Measurements from ENCODE around the gene GRK5. TPM values are rescaled to one million over a fixed set of nuclear protein-coding genes. Genes with fewer than 3 reads are reported as not detected.

GRK5 gene
- total RNA-seq, 1 donor from 2014 or later, result 77.6 TPM

- peak overlapping the region; percentile 69 for H3K27ac Mint-ChIP-seq (ENCODE audit: unreplicated experiment)
Observed at GRCh38 chr10:119243488-119243887, 36.1 kb downstream of the GRK5 start.

GRCh38 chr10:119243967-119244366 lies 36.6 kb downstream of the GRK5 start:
- Mint-ChIP-seq H3K4me3 (ENCODE audit: unreplicated experiment) (no peak overlapping the region), H3K9me3 (ENCODE audit: unreplicated experiment) (peaks cover 8% of the 10 kb centered on the region), H3K36me3 (ENCODE audit: unreplicated experiment) (no peaks in the 10 kb centered on the region), H3K27me3 (ENCODE audit: unreplicated experiment) (peaks cover 5% of the 10 kb centered on the region), H3K4me1 (ENCODE audit: low read depth, unreplicated experiment) (peaks cover 48% of the 10 kb centered on the region), H3K27ac (ENCODE audit: unreplicated experiment) (peak overlapping the region; percentile 69)
- DNase-seq, result no peak
- TF ChIP-seq, protein P1, sequence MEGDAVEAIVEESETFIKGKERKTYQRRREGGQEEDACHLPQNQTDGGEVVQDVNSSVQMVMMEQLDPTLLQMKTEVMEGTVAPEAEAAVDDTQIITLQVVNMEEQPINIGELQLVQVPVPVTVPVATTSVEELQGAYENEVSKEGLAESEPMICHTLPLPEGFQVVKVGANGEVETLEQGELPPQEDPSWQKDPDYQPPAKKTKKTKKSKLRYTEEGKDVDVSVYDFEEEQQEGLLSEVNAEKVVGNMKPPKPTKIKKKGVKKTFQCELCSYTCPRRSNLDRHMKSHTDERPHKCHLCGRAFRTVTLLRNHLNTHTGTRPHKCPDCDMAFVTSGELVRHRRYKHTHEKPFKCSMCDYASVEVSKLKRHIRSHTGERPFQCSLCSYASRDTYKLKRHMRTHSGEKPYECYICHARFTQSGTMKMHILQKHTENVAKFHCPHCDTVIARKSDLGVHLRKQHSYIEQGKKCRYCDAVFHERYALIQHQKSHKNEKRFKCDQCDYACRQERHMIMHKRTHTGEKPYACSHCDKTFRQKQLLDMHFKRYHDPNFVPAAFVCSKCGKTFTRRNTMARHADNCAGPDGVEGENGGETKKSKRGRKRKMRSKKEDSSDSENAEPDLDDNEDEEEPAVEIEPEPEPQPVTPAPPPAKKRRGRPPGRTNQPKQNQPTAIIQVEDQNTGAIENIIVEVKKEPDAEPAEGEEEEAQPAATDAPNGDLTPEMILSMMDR (IDR thresholded peaks at IDR 0.05; ENCODE audit: partially characterized antibody, unreplicated experiment), result no peak

More at GRCh38 chr10:119243488-119243887, 36.1 kb downstream of the GRK5 start:
- Mint-ChIP-seq H3K4me3 (ENCODE audit: unreplicated experiment) (peak overlapping the region; percentile 74), H3K36me3 (ENCODE audit: unreplicated experiment) (no peaks in the 10 kb centered on the region), H3K27me3 (ENCODE audit: unreplicated experiment) (peaks cover 5% of the 10 kb centered on the region), H3K4me1 (ENCODE audit: low read depth, unreplicated experiment) (peaks cover 52% of the 10 kb centered on the region), H3K9me3 (ENCODE audit: unreplicated experiment) (peaks cover 8% of the 10 kb centered on the region)
- TF ChIP-seq, protein P1 (IDR thresholded peaks at IDR 0.05; ENCODE audit: partially characterized antibody, unreplicated experiment), result no peak
- no peak for DNase-seq

- H3K4me1 Mint-ChIP-seq (ENCODE audit: low read depth, unreplicated experiment), result peaks cover 48% of the 10 kb centered on the region
- H3K36me3 Mint-ChIP-seq (ENCODE audit: unreplicated experiment), result no peaks in the 10 kb centered on the region
Observed at GRCh38 chr10:119245272-119245671, 37.9 kb downstream of the GRK5 start.

GRCh38 chr10:119246862-119247549 lies 39.6 kb downstream of the GRK5 start:
- Mint-ChIP-seq H3K36me3 (ENCODE audit: unreplicated experiment) (no peaks in the 10 kb centered on the region), H3K27ac (ENCODE audit: unreplicated experiment) (peak overlapping the region; percentile 40), H3K27me3 (ENCODE audit: unreplicated experiment) (peaks cover 3% of the 10 kb centered on the region), H3K4me1 (ENCODE audit: low read depth, unreplicated experiment) (peaks cover 52% of the 10 kb centered on the region), H3K4me3 (ENCODE audit: unreplicated experiment) (no peak overlapping the region), H3K9me3 (ENCODE audit: unreplicated experiment) (peaks cover 6% of the 10 kb centered on the region)
- TF ChIP-seq, protein P1 (IDR thresholded peaks at IDR 0.05; ENCODE audit: partially characterized antibody, unreplicated experiment), result no peak
- DNase-seq, result no peak

More at GRCh38 chr10:119245272-119245671, 37.9 kb downstream of the GRK5 start:
- no peak overlapping the region for H3K27ac Mint-ChIP-seq (ENCODE audit: unreplicated experiment)
- TF ChIP-seq, protein P1 (IDR thresholded peaks at IDR 0.05; ENCODE audit: partially characterized antibody, unreplicated experiment), result no peak
- no peak for DNase-seq
- H3K27me3 Mint-ChIP-seq (ENCODE audit: unreplicated experiment), result peaks cover 5% of the 10 kb centered on the region
- no peak overlapping the region for H3K4me3 Mint-ChIP-seq (ENCODE audit: unreplicated experiment)
- H3K9me3 Mint-ChIP-seq (ENCODE audit: unreplicated experiment), result peaks cover 8% of the 10 kb centered on the region

- peaks cover 7% of the 10 kb centered on the region for H3K9me3 Mint-ChIP-seq (ENCODE audit: unreplicated experiment)
- peaks cover 4% of the 10 kb centered on the region for H3K27me3 Mint-ChIP-seq (ENCODE audit: unreplicated experiment)
- no peak overlapping the region for H3K4me3 Mint-ChIP-seq (ENCODE audit: unreplicated experiment)
- no peak for DNase-seq
- peaks cover 52% of the 10 kb centered on the region for H3K4me1 Mint-ChIP-seq (ENCODE audit: low read depth, unreplicated experiment)
- H3K36me3 Mint-ChIP-seq (ENCODE audit: unreplicated experiment), result no peaks in the 10 kb centered on the region
- TF ChIP-seq, protein P1 (IDR thresholded peaks at IDR 0.05; ENCODE audit: partially characterized antibody, unreplicated experiment), result no peak
- H3K27ac Mint-ChIP-seq (ENCODE audit: unreplicated experiment), result peak overlapping the region; percentile 40
Observed at GRCh38 chr10:119247550-119247894, 40.2 kb downstream of the GRK5 start.

Data from glutamatergic neuron (in vitro differentiated cells).